ENCODE results near the gene VAPA.

DNA sequence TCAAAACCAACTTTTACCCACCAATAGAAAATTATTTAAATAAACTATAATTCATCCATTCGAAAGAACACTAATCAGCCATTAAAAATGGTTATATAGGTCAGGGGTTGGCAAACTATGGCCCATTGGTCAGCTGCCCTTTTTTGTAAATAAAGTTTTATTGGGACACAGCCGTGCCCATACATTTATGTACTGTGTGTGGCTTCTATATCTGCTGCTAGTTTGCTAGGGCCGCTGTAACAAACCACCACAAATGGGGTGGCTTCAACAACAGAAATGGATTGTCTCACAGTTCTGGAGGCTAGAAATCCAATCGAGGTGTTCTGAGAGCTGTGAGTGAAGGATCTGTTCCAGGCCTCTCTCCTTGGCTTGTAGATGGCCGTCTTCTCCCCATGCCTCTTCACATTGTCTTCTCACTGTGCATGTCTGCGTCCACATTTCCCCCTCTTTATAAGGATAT lies 35.0 kb upstream of the VAPA start:
- no peak for TF ChIP-seq CHD4 (IDR thresholded peaks at IDR 0.05)
- TF ChIP-seq EP300 (IDR thresholded peaks at IDR 0.05; ENCODE audit: borderline replicate concordance in 1 of 2, control insufficient read depth in 1 of 2, low read depth in 2 of 2, low read length in 2 of 2): no peak
- no peak for TF ChIP-seq SUZ12 (IDR thresholded peaks at IDR 0.05; ENCODE audit: unreplicated experiment)
- no peak for TF ChIP-seq MYC (IDR thresholded peaks at IDR 0.05; ENCODE audit: insufficient read depth, insufficient read length, insufficient replicate concordance, low read length, severe bottlenecking)
- TF ChIP-seq CREB1 (IDR thresholded peaks at IDR 0.05; ENCODE audit: low read depth): no peak
- TF ChIP-seq, protein P1, sequence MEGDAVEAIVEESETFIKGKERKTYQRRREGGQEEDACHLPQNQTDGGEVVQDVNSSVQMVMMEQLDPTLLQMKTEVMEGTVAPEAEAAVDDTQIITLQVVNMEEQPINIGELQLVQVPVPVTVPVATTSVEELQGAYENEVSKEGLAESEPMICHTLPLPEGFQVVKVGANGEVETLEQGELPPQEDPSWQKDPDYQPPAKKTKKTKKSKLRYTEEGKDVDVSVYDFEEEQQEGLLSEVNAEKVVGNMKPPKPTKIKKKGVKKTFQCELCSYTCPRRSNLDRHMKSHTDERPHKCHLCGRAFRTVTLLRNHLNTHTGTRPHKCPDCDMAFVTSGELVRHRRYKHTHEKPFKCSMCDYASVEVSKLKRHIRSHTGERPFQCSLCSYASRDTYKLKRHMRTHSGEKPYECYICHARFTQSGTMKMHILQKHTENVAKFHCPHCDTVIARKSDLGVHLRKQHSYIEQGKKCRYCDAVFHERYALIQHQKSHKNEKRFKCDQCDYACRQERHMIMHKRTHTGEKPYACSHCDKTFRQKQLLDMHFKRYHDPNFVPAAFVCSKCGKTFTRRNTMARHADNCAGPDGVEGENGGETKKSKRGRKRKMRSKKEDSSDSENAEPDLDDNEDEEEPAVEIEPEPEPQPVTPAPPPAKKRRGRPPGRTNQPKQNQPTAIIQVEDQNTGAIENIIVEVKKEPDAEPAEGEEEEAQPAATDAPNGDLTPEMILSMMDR (IDR thresholded peaks at IDR 0.05 in 2 of 3, conservative IDR thresholded peaks at IDR 0.05 in 1 of 3; ENCODE audit: control insufficient read depth in 2 of 3, extremely low read depth in 1 of 3, insufficient read depth in 1 of 3, low read depth in 3 of 3, low read length in 3 of 3): no peak
- TF ChIP-seq FOXK2 (IDR thresholded peaks at IDR 0.05): no peak

Measured in GM12878 (cell line).